ENCODE results near the gene GMPPA.

GRCh38 chr2:219470429-219470828 is 28.3 kb upstream of the GMPPA start:
- TF ChIP-seq POLR2A (IDR thresholded peaks at IDR 0.05) (no peak), CTCF (IDR thresholded peaks at IDR 0.05) (no peak)
